Measurements from ENCODE around the gene ZNF212.

ZNF212 gene

DNA sequence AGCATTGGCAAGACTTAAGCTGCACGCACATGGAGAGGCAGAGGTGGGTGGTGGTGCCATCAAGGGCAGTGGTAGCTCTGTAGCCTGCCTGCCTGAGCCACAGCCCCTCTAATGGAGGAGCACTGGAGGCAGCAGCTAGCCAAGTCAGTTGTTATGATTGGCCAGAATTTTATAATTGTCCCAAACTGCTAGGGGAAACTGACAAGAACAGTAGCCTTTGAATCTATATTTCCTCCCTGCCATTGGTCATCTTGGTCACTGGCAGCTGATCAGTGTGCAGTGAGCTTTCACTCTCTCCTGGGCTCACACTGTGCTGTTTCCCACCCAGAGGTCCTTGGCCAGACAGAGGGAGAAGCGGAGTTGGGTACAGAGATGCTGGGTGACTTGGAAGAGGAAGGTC, 12.9 kb downstream of the ZNF212 start:
- TF ChIP-seq GABPA (IDR thresholded peaks at IDR 0.05; ENCODE audit: low read depth) (no peak), SPI1 (IDR thresholded peaks at IDR 0.05; ENCODE audit: borderline replicate concordance, low read depth) (no peak), POLR2AphosphoS5 (IDR thresholded peaks at IDR 0.05; ENCODE audit: low read depth) (no peak)
- TF ChIP-seq, protein P1, sequence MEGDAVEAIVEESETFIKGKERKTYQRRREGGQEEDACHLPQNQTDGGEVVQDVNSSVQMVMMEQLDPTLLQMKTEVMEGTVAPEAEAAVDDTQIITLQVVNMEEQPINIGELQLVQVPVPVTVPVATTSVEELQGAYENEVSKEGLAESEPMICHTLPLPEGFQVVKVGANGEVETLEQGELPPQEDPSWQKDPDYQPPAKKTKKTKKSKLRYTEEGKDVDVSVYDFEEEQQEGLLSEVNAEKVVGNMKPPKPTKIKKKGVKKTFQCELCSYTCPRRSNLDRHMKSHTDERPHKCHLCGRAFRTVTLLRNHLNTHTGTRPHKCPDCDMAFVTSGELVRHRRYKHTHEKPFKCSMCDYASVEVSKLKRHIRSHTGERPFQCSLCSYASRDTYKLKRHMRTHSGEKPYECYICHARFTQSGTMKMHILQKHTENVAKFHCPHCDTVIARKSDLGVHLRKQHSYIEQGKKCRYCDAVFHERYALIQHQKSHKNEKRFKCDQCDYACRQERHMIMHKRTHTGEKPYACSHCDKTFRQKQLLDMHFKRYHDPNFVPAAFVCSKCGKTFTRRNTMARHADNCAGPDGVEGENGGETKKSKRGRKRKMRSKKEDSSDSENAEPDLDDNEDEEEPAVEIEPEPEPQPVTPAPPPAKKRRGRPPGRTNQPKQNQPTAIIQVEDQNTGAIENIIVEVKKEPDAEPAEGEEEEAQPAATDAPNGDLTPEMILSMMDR (IDR thresholded peaks at IDR 0.05; ENCODE audit: insufficient read depth, low read length): no peak
- TF ChIP-seq, protein P2, sequence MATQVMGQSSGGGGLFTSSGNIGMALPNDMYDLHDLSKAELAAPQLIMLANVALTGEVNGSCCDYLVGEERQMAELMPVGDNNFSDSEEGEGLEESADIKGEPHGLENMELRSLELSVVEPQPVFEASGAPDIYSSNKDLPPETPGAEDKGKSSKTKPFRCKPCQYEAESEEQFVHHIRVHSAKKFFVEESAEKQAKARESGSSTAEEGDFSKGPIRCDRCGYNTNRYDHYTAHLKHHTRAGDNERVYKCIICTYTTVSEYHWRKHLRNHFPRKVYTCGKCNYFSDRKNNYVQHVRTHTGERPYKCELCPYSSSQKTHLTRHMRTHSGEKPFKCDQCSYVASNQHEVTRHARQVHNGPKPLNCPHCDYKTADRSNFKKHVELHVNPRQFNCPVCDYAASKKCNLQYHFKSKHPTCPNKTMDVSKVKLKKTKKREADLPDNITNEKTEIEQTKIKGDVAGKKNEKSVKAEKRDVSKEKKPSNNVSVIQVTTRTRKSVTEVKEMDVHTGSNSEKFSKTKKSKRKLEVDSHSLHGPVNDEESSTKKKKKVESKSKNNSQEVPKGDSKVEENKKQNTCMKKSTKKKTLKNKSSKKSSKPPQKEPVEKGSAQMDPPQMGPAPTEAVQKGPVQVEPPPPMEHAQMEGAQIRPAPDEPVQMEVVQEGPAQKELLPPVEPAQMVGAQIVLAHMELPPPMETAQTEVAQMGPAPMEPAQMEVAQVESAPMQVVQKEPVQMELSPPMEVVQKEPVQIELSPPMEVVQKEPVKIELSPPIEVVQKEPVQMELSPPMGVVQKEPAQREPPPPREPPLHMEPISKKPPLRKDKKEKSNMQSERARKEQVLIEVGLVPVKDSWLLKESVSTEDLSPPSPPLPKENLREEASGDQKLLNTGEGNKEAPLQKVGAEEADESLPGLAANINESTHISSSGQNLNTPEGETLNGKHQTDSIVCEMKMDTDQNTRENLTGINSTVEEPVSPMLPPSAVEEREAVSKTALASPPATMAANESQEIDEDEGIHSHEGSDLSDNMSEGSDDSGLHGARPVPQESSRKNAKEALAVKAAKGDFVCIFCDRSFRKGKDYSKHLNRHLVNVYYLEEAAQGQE (IDR thresholded peaks at IDR 0.05; ENCODE audit: insufficient replicate concordance, low read depth): no peak
- H3K27me3 ChIP-seq (ENCODE audit: insufficient read depth, poor library complexity, severe bottlenecking): no peaks in the 10 kb centered on the region
- H3K4me3 ChIP-seq (replicated peaks; ENCODE audit: insufficient read depth, low read length): no peak overlapping the region
- no peak for DNase-seq (ENCODE audit: low read depth in 1 of 2, low spot score in 1 of 2)
- H3K27ac ChIP-seq (replicated peaks): no peak overlapping the region

DNA sequence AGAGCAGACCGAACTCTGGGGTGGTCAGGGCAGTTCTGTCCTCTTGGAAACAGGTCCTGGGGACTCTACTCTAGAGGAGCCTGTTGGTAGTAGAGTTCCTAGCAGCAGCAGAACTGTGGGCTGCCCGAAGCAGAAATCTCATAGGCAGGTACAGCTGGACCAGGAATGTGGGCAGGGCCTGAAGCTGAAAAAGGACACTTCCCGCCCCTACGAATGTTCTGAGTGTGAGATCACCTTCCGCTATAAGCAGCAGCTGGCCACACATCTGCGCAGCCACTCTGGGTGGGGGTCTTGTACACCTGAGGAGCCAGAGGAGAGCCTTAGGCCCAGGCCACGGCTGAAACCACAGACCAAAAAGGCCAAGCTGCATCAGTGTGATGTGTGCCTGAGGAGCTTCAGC, 14.2 kb downstream of the ZNF212 start:
- no peak for DNase-seq (ENCODE audit: low read depth in 1 of 2, low spot score in 1 of 2)
- no peaks in the 10 kb centered on the region for H3K27me3 ChIP-seq (ENCODE audit: insufficient read depth, poor library complexity, severe bottlenecking)
- no peak overlapping the region for H3K4me3 ChIP-seq (replicated peaks; ENCODE audit: insufficient read depth, low read length)
- H3K27ac ChIP-seq (replicated peaks): no peak overlapping the region
- TF ChIP-seq, protein P2 (IDR thresholded peaks at IDR 0.05; ENCODE audit: insufficient replicate concordance, low read depth): no peak
- TF ChIP-seq, protein P1 (IDR thresholded peaks at IDR 0.05; ENCODE audit: insufficient read depth, low read length): no peak
- TF ChIP-seq POLR2AphosphoS5 (IDR thresholded peaks at IDR 0.05; ENCODE audit: low read depth) (no peak), SPI1 (IDR thresholded peaks at IDR 0.05; ENCODE audit: borderline replicate concordance, low read depth) (no peak), GABPA (IDR thresholded peaks at IDR 0.05; ENCODE audit: low read depth) (no peak)

DNA sequence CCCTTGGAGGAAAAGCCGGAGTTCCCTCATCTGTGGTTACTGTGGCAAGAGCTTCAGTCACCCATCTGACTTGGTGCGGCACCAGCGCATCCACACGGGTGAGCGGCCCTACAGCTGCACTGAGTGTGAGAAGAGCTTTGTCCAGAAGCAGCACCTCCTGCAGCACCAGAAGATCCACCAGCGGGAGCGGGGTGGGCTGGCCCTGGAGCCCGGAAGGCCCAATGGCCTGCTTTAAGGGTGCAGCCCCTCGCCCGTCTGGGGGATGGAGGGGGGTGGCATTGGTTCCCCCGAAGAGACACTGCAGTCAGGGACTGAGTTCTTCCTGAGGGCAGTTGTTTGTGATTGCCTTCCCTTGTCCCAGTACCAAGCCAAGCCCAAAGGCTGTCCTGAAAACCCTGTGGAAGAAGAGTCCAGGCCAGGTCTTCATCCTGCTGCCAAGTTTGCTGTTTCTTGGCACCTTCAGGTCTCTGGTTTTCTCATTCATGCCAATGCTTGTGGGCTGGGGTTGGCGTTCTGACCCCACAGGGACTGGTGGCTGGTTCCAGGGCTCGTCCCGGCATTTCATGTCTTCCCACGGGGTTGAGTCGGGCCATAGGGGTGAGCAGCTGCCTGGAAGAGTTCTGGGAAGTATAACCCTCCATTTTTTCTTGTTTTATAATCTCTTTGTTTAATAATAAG, 14.9 kb downstream of the ZNF212 start:
- H3K27me3 ChIP-seq (ENCODE audit: insufficient read depth, poor library complexity, severe bottlenecking): no peaks in the 10 kb centered on the region
- TF ChIP-seq, protein P2 (IDR thresholded peaks at IDR 0.05; ENCODE audit: insufficient replicate concordance, low read depth): no peak
- TF ChIP-seq, protein P1 (IDR thresholded peaks at IDR 0.05; ENCODE audit: insufficient read depth, low read length): no peak
- TF ChIP-seq POLR2AphosphoS5 (IDR thresholded peaks at IDR 0.05; ENCODE audit: low read depth): no peak
- no peak overlapping the region for H3K4me3 ChIP-seq (replicated peaks; ENCODE audit: insufficient read depth, low read length)
- no peak for DNase-seq (ENCODE audit: low read depth in 1 of 2, low spot score in 1 of 2)
- no peak overlapping the region for H3K27ac ChIP-seq (replicated peaks)

Measured in HL-60 (cell line).